Measurements from ENCODE around the gene MRPL51. TPM values are rescaled to one million over a fixed set of nuclear protein-coding genes. Genes with fewer than 3 reads are reported as not detected.
"Not testable (repeated sequence)": the region's sequence is repeated elsewhere in the genome, so short reads cannot be mapped to it uniquely, and the experiment has no call there.

Gene MRPL51
- total and polyA plus RNA-seq, 3 experiments from 2014 or later = 222 to 327 (median 317) TPM

GRCh38 chr12:6475233-6475975 is 17.7 kb downstream of the MRPL51 start:
- H3K36me3 ChIP-seq (ENCODE audit: insufficient read depth, low read length); H3K4me3 Mint-ChIP-seq; H3K9me3 ChIP-seq (ENCODE audit: low read length); H3K4me1 Mint-ChIP-seq; CTCF ChIA-PET; H3K4me1 ChIP-seq (ENCODE audit: insufficient read depth, low read length); H3K9me3 Mint-ChIP-seq; H3K4me3 ChIP-seq (ENCODE audit: low read length); DNase-seq; H3K27ac Mint-ChIP-seq; H3K27ac ChIP-seq (ENCODE audit: low read depth, low read length); POLR2A ChIA-PET; H3K36me3 Mint-ChIP-seq; H3K27me3 ChIP-seq (ENCODE audit: insufficient read depth, low read length, poor library complexity, severe bottlenecking): not testable (repeated sequence)
- H3K27me3 Mint-ChIP-seq = peaks cover 6 to 15% of the 10 kb centered on the region in 2 donors

GRCh38 chr12:6472491-6472890 is 20.6 kb downstream of the MRPL51 start:
- CTCF ChIA-PET = no interaction called here
- Mint-ChIP-seq H3K4me3 (peak overlapping the region in 1 of 7 donors; percentile 40), H3K9me3 (no peaks in the 10 kb centered on the region), H3K36me3 (peaks cover 0 to 24% (median 2%) of the 10 kb centered on the region in 3 donors), H3K27ac (peak overlapping the region in 2 of 8 donors; percentile 68 to 96), H3K27me3 (peaks cover 2 to 8% of the 10 kb centered on the region in 2 donors), H3K4me1 (peaks cover 28 to 33% (median 28%) of the 10 kb centered on the region in 3 donors)
- Histone ChIP-seq H3K4me1 (ENCODE audit: insufficient read depth, low read length) (peaks cover 25% of the 10 kb centered on the region), H3K27ac (ENCODE audit: low read depth, low read length) (no peak overlapping the region), H3K27me3 (ENCODE audit: insufficient read depth, low read length, poor library complexity, severe bottlenecking) (no peaks in the 10 kb centered on the region), H3K9me3 (ENCODE audit: low read length) (no peaks in the 10 kb centered on the region), H3K36me3 (ENCODE audit: insufficient read depth, low read length) (peaks cover 4% of the 10 kb centered on the region), H3K4me3 (ENCODE audit: low read length) (no peak overlapping the region)
- POLR2A ChIA-PET = interaction anchor here (0.6 kb wide), 1 partner anchor 381 kb away, joined by 3 read pairs; no protein-coding TSS in a partner anchor
- DNase-seq = no peak

GRCh38 chr12:6471989-6472360 is 21.1 kb downstream of the MRPL51 start:
- CTCF ChIA-PET = interaction anchor here (1.3 to 4.9 kb wide), 3 partner anchors 21 to 66 kb away, joined by 3 to 29 read pairs (median 9); partner anchors contain the start of genes CD27 and MRPL51
- Mint-ChIP-seq H3K4me1 (peaks cover 33 to 38% (median 34%) of the 10 kb centered on the region in 3 donors), H3K9me3 (no peaks in the 10 kb centered on the region), H3K27me3 (peaks cover under 1 to 6% of the 10 kb centered on the region in 2 donors), H3K36me3 (peaks cover 0 to 29% (median 3%) of the 10 kb centered on the region in 3 donors), H3K27ac (peak overlapping the region in 3 of 8 donors; percentile 1 to 96 (median 68)), H3K4me3 (peak overlapping the region in 5 of 7 donors; percentile 1 to 93 (median 36))
- Histone ChIP-seq H3K9me3 (ENCODE audit: low read length) (no peaks in the 10 kb centered on the region), H3K36me3 (ENCODE audit: insufficient read depth, low read length) (peaks cover 4% of the 10 kb centered on the region), H3K4me3 (ENCODE audit: low read length) (no peak overlapping the region), H3K27me3 (ENCODE audit: insufficient read depth, low read length, poor library complexity, severe bottlenecking) (no peaks in the 10 kb centered on the region), H3K4me1 (ENCODE audit: insufficient read depth, low read length) (peaks cover 25% of the 10 kb centered on the region), H3K27ac (ENCODE audit: low read depth, low read length) (no peak overlapping the region)
- POLR2A ChIA-PET = interaction anchor here (3.1 kb wide), 1 partner anchor 63 kb away, joined by 24 read pairs; the partner anchor contains the start of gene GAPDH
- DNase-seq = no peak

DNA sequence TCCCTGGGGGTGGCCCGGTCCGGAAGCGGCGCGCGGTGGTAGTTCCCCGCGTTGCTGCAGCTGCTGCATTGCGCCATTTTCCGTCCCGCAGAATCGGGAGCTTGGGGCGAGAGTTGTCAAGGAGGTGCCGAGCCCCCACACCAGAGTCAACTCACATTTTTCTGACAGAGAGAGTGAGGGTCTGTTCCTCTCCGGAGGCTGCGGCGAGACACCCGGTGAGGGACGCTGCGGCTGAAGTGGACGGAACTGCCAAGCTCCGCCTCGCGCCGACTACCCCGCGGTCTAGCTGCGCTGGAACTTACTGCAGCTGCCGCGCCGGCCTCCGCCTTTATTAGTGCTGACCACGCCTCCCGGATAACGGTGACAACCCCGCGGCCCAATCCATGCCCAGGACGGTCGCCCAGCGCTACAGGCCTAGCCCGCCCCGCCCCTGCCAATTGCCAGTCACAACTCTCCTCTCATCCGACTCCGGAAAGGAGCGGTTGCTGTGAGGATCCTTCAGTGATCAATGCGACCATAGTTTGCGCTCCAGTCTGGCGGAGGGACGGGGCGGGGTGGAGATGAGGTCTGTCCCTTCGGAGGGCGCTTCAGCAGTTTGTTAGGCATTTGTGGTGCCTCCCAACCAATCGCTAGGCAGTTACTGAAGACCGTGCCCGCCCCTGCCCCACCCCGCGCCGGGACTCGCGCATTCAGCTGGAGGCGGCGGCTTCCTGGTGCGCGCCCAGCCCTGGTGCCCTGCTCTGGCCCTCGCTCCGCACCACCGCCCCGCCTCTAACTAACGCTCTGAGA is 22.5 kb downstream of the MRPL51 start, which contains the start of gene VAMP1:
Gene VAMP1, minus strand, starts transcription at position 303 of the 789 bp plus-strand sequence. Its CDS starts 146 bp downstream, at position 157.
- H3K36me3 ChIP-seq (ENCODE audit: insufficient read depth, low read length) = peaks cover 15% of the 10 kb centered on the region
- ChIA-PET POLR2A (interaction anchor here (0.5 to 3.1 kb wide), 29 partner anchors 9 to 1532 kb away, joined by 3 to 35 read pairs (median 4); partner anchors contain the start of genes CD27, GAPDH, MRPL51 and TAPBPL), CTCF (interaction anchor here (0.7 to 4.9 kb wide), 26 partner anchors 9 to 150 kb away, joined by 3 to 53 read pairs (median 5); partner anchors contain the start of genes CD27, GAPDH, MRPL51 and TAPBPL)
- H3K27ac ChIP-seq (ENCODE audit: low read depth, low read length) = peak within 1 kb of the TSS; percentile 63
- DNase-seq = peak; percentile 94 to 97 (median 95)
- peak within 1 kb of the TSS; percentile 86 for H3K4me3 ChIP-seq (ENCODE audit: low read length)
- Mint-ChIP-seq H3K27ac (peak within 1 kb of the TSS; percentile 90 to 97 (median 96)), H3K9me3 (no peaks in the 10 kb centered on the region), H3K4me3 (peak within 1 kb of the TSS; percentile 89 to 97 (median 93)), H3K36me3 (peaks cover 2 to 42% (median 10%) of the 10 kb centered on the region in 3 donors), H3K4me1 (peaks cover 46 to 52% (median 47%) of the 10 kb centered on the region in 3 donors), H3K27me3 (no peaks in the 10 kb centered on the region)
- H3K9me3 ChIP-seq (ENCODE audit: low read length) = no peaks in the 10 kb centered on the region
- H3K4me1 ChIP-seq (ENCODE audit: insufficient read depth, low read length) = peaks cover 35% of the 10 kb centered on the region
- no peaks in the 10 kb centered on the region for H3K27me3 ChIP-seq (ENCODE audit: insufficient read depth, low read length, poor library complexity, severe bottlenecking)

GRCh38 chr12:6469609-6470374 is 23.3 kb downstream of the MRPL51 start:
- H3K27me3 Mint-ChIP-seq = no peaks in the 10 kb centered on the region
- peak overlapping the region; percentile 90 to 97 (median 96) for H3K27ac Mint-ChIP-seq
- peaks cover 19% of the 10 kb centered on the region for H3K36me3 ChIP-seq (ENCODE audit: insufficient read depth, low read length)
- ChIA-PET POLR2A (interaction anchor here (0.7 to 3.1 kb wide), 20 partner anchors 8 to 398 kb away, joined by 3 to 35 read pairs (median 5); partner anchors contain the start of genes CD27, GAPDH, MRPL51 and TAPBPL), CTCF (interaction anchor here (1.0 to 4.9 kb wide), 22 partner anchors 9 to 150 kb away, joined by 3 to 53 read pairs (median 6); partner anchors contain the start of genes CD27, GAPDH, MRPL51 and TAPBPL)
- no peak for DNase-seq
- peaks cover 5 to 48% (median 13%) of the 10 kb centered on the region in 3 donors for H3K36me3 Mint-ChIP-seq
- peak overlapping the region; percentile 89 to 97 (median 93) for H3K4me3 Mint-ChIP-seq
- H3K4me1 Mint-ChIP-seq = peaks cover 50 to 58% (median 53%) of the 10 kb centered on the region in 3 donors
- no peaks in the 10 kb centered on the region for H3K9me3 ChIP-seq (ENCODE audit: low read length)
- H3K4me1 ChIP-seq (ENCODE audit: insufficient read depth, low read length) = peaks cover 42% of the 10 kb centered on the region
- H3K4me3 ChIP-seq (ENCODE audit: low read length) = peak overlapping the region; percentile 86
- no peaks in the 10 kb centered on the region for H3K27me3 ChIP-seq (ENCODE audit: insufficient read depth, low read length, poor library complexity, severe bottlenecking)
- H3K27ac ChIP-seq (ENCODE audit: low read depth, low read length) = peak overlapping the region; percentile 63
- no peaks in the 10 kb centered on the region for H3K9me3 Mint-ChIP-seq

GRCh38 chr12:6469092-6469491 is 24.0 kb downstream of the MRPL51 start:
- ChIA-PET CTCF (interaction anchor here (0.7 to 4.9 kb wide), 7 partner anchors 24 to 69 kb away, joined by 3 to 53 read pairs (median 9); partner anchors contain the start of genes CD27, GAPDH and MRPL51), POLR2A (interaction anchor here (0.5 to 3.1 kb wide), 6 partner anchors 8 to 185 kb away, joined by 3 to 35 read pairs (median 15); partner anchors contain the start of genes GAPDH and MRPL51)
- peaks cover 11 to 55% (median 20%) of the 10 kb centered on the region in 3 donors for H3K36me3 Mint-ChIP-seq
- H3K27me3 Mint-ChIP-seq = no peaks in the 10 kb centered on the region
- no peaks in the 10 kb centered on the region for H3K27me3 ChIP-seq (ENCODE audit: insufficient read depth, low read length, poor library complexity, severe bottlenecking)
- no peaks in the 10 kb centered on the region for H3K9me3 Mint-ChIP-seq
- H3K4me3 ChIP-seq (ENCODE audit: low read length) = peak overlapping the region; percentile 86
- H3K4me3 Mint-ChIP-seq = peak overlapping the region; percentile 89 to 97 (median 93)
- no peak overlapping the region for H3K27ac ChIP-seq (ENCODE audit: low read depth, low read length)
- peaks cover 26% of the 10 kb centered on the region for H3K36me3 ChIP-seq (ENCODE audit: insufficient read depth, low read length)
- peaks cover 49% of the 10 kb centered on the region for H3K4me1 ChIP-seq (ENCODE audit: insufficient read depth, low read length)
- peaks cover 57 to 65% (median 60%) of the 10 kb centered on the region in 3 donors for H3K4me1 Mint-ChIP-seq
- no peaks in the 10 kb centered on the region for H3K9me3 ChIP-seq (ENCODE audit: low read length)
- DNase-seq = no peak
- H3K27ac Mint-ChIP-seq = peak overlapping the region; percentile 90 to 97 (median 96)

- Histone ChIP-seq H3K36me3 (ENCODE audit: insufficient read depth, low read length) (peaks cover 26% of the 10 kb centered on the region), H3K27me3 (ENCODE audit: insufficient read depth, low read length, poor library complexity, severe bottlenecking) (no peaks in the 10 kb centered on the region), H3K4me3 (ENCODE audit: low read length) (peak overlapping the region; percentile 86), H3K9me3 (ENCODE audit: low read length) (no peaks in the 10 kb centered on the region), H3K27ac (ENCODE audit: low read depth, low read length) (no peak overlapping the region), H3K4me1 (ENCODE audit: insufficient read depth, low read length) (peaks cover 57% of the 10 kb centered on the region)
- Mint-ChIP-seq H3K27me3 (no peaks in the 10 kb centered on the region), H3K27ac (peak overlapping the region in 7 of 8 donors; percentile 84 to 97 (median 94)), H3K9me3 (no peaks in the 10 kb centered on the region), H3K4me1 (peaks cover 66 to 74% (median 69%) of the 10 kb centered on the region in 3 donors), H3K4me3 (peak overlapping the region; percentile 89 to 97 (median 93)), H3K36me3 (peaks cover 15 to 64% (median 25%) of the 10 kb centered on the region in 3 donors)
- POLR2A ChIA-PET = interaction anchor here (1.7 kb wide), 1 partner anchor 68 kb away, joined by 4 read pairs; no protein-coding TSS in a partner anchor
- DNase-seq = no peak
- CTCF ChIA-PET = interaction anchor here (1.3 to 4.9 kb wide), 3 partner anchors 23 to 70 kb away, joined by 4 to 53 read pairs (median 29); partner anchors contain the start of gene CD27
Measured at GRCh38 chr12:6468283-6468575, 24.8 kb downstream of the MRPL51 start.

All from CD8-positive, alpha-beta memory T cell (primary cell).